HepG2 (cell line): ENCODE data around the gene FAM76A.

Experiments used
- ATF2 ChIP-seq: sonication (generic); formaldehyde crosslinking; IDR thresholded peaks from 2 replicates; pipeline ENCODE4 v1.4.0; 2020; ENCODE audit warnings: missing genetic modification reagents
- EHMT2 ChIP-seq: fragments of 200-600 bp; sonication (generic); IDR thresholded peaks from 2 replicates; pipeline ENCODE4 v1.7.0; 2017; ENCODE audit warnings: antibody characterized with exemption, low read depth, low read length, borderline replicate concordance
- RAD21 ChIP-seq: fragments of 450-650 bp; formaldehyde crosslinking; IDR thresholded peaks from 2 replicates; pipeline ENCODE4 v1.5.0; 2020; ENCODE audit warnings: mild to moderate bottlenecking
- RAD51 ChIP-seq: fragments of 450-650 bp; IDR thresholded peaks from 2 replicates; pipeline ENCODE4 v1.6.1; 2016; ENCODE audit warnings: borderline replicate concordance
- REPIN1 ChIP-seq: sonication (generic); formaldehyde crosslinking; IDR thresholded peaks from 2 replicates; pipeline ENCODE4 v1.8.0; 2022; ENCODE audit warnings: missing genetic modification reagents, low read depth, mild to moderate bottlenecking, borderline replicate concordance
- ZNF20 ChIP-seq: sonication (generic); formaldehyde crosslinking; IDR thresholded peaks from 2 replicates; pipeline ENCODE4 v1.4.0; 2020; ENCODE audit warnings: mild to moderate bottlenecking, moderate library complexity, missing genetic modification reagents
- ZNF432 ChIP-seq: sonication (generic); formaldehyde crosslinking; IDR thresholded peaks from 2 replicates; pipeline ENCODE4 v1.5.0; 2020; ENCODE audit warnings: missing genetic modification reagents, mild to moderate bottlenecking, borderline replicate concordance
- TF ChIP-seq, protein P1 (sequence below): IDR thresholded peaks from 2 replicates; pipeline ENCODE4 v1.6.1; 2012; ENCODE audit warnings: low read length, improper control_type of control experiment

DNA sequence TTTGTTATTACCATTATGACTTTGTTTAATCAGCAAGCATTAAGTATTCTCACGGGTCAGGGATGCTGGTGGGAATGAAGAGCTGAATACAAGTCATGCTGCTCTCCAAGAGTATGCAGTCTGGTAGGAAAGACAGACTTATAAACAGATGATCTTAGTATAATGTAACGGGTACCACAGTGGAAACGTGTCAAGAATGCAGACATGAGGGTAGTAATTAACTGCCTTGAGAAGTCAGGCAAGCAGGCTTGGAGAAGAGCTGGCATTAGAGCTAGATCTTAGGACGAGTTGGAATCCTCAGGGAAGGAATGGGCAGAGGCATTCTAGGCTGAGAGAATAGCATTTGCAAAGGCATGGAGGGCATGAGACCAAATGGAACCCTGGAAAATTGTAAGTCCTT, 19.7 kb downstream of the FAM76A start:
- no peak for TF ChIP-seq REPIN1 (CRISPR knock-in tag)
- no peak for TF ChIP-seq ZNF20 (CRISPR knock-in tag)
- no peak for TF ChIP-seq RAD21 (CRISPR knock-in tag)
- no peak for TF ChIP-seq ZNF432 (CRISPR knock-in tag)
- TF ChIP-seq RAD51: no peak
- TF ChIP-seq ATF2 (CRISPR knock-in tag): no peak
- TF ChIP-seq, protein P1, sequence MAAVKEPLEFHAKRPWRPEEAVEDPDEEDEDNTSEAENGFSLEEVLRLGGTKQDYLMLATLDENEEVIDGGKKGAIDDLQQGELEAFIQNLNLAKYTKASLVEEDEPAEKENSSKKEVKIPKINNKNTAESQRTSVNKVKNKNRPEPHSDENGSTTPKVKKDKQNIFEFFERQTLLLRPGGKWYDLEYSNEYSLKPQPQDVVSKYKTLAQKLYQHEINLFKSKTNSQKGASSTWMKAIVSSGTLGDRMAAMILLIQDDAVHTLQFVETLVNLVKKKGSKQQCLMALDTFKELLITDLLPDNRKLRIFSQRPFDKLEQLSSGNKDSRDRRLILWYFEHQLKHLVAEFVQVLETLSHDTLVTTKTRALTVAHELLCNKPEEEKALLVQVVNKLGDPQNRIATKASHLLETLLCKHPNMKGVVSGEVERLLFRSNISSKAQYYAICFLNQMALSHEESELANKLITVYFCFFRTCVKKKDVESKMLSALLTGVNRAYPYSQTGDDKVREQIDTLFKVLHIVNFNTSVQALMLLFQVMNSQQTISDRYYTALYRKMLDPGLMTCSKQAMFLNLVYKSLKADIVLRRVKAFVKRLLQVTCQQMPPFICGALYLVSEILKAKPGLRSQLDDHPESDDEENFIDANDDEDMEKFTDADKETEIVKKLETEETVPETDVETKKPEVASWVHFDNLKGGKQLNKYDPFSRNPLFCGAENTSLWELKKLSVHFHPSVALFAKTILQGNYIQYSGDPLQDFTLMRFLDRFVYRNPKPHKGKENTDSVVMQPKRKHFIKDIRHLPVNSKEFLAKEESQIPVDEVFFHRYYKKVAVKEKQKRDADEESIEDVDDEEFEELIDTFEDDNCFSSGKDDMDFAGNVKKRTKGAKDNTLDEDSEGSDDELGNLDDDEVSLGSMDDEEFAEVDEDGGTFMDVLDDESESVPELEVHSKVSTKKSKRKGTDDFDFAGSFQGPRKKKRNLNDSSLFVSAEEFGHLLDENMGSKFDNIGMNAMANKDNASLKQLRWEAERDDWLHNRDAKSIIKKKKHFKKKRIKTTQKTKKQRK: no peak
- no peak for TF ChIP-seq EHMT2
